Measurements from ENCODE around the gene TEAD1.

- TF ChIP-seq CTCF (IDR thresholded peaks at IDR 0.05) (no peak), POLR2A (IDR thresholded peaks at IDR 0.05) (no peak), POLR2AphosphoS5 (IDR thresholded peaks at IDR 0.05) (no peak), EP300 (IDR thresholded peaks at IDR 0.05; ENCODE audit: low read depth) (no peak)
Observed at GRCh38 chr11:12768726-12769673, 94.8 kb downstream of the TEAD1 start.
